MCF 10A (cell line): Measurements from ENCODE around the gene MSX1. TPM values are rescaled to one million over a fixed set of nuclear protein-coding genes. Genes with fewer than 3 reads are reported as not detected.
A peak's percentile ranks its signal among the peaks of the same experiment; 100 is the strongest.

ENCODE experiments used
- BruUV-seq: library from RNA; stranded (reverse); fragments of 400-500 nt; replicated peaks from 2 replicates; lab custom pipeline; 2021; lab: Mats Ljungman, UMichigan
- CTCF ChIA-PET: fragments of 300-600 bp; sonication (Branson Sonifier 250); formaldehyde crosslinking; extraction: SDS; loops from one replicate; lab custom pipeline; 2021; ENCODE audit warnings: antibody characterized with exemption, inconsistent platforms; lab: Yijun Ruan, JAX
- POLR2A ChIA-PET: fragments of 300-600, 350-650 bp; sonication (Branson Sonifier 250); formaldehyde crosslinking; extraction: SDS; loops from one replicate; lab custom pipeline; 2020; ENCODE audit warnings: antibody characterized with exemption, inconsistent platforms; lab: Yijun Ruan, JAX
- DNase-seq: peaks from one replicate; pipeline ENCODE4 v3.0.0-alpha.2; 2018; ENCODE audit not compliant: unreplicated experiment
- H3K27ac Mint-ChIP-seq: one replicate; pipeline ENCODE4 v1.8.0; 2022; ENCODE audit warnings: mild to moderate bottlenecking, low read depth, mixed read lengths; ENCODE audit not compliant: unreplicated experiment
- H3K27me3 Mint-ChIP-seq: one replicate; pipeline ENCODE4 v1.8.0; 2022; ENCODE audit warnings: mixed read lengths; ENCODE audit not compliant: insufficient read depth, unreplicated experiment
- H3K36me3 Mint-ChIP-seq: one replicate; pipeline ENCODE4 v1.8.0; 2022; ENCODE audit warnings: mild to moderate bottlenecking, moderate library complexity, mixed read lengths; ENCODE audit not compliant: insufficient read depth, unreplicated experiment
- H3K4me1 Mint-ChIP-seq: one replicate; pipeline ENCODE4 v1.8.0; 2022; ENCODE audit warnings: mixed read lengths; ENCODE audit not compliant: insufficient read depth, unreplicated experiment
- H3K4me3 Mint-ChIP-seq: one replicate; pipeline ENCODE4 v1.8.0; 2022; ENCODE audit warnings: mild to moderate bottlenecking, moderate library complexity, mixed read lengths; ENCODE audit not compliant: unreplicated experiment
- H3K9me3 Mint-ChIP-seq: one replicate; pipeline ENCODE4 v1.8.0; 2022; ENCODE audit warnings: mixed read lengths; ENCODE audit not compliant: unreplicated experiment
- CTCF ChIP-seq: fragments of 200-600 bp; IDR thresholded peaks from one replicate; pipeline ENCODE4 v1.8.0; 2022; ENCODE audit warnings: antibody characterized with exemption, mild to moderate bottlenecking; ENCODE audit not compliant: unreplicated experiment
- intact Hi-C: fragments of 100-400 bp; cut with micrococcal nuclease; formaldehyde crosslinking; loops from 2 replicates; pipeline ENCODE4 v1.14.1; 2022
- total RNA-seq: library from RNA; stranded (reverse); gene quantifications from 2 replicates; pipeline ENCODE4 v1.2.3, GENCODE V29; 2022

MSX1 gene
- total RNA-seq, 1 experiment from 2014 or later = 3.9 TPM

- intact Hi-C loops = no loop called here
- Mint-ChIP-seq H3K27me3 (peaks cover 26% of the 10 kb centered on the region), H3K4me1 (no peaks in the 10 kb centered on the region), H3K4me3 (no peak overlapping the region), H3K9me3 (no peaks in the 10 kb centered on the region), H3K36me3 (no peaks in the 10 kb centered on the region), H3K27ac (no peak overlapping the region)
- no TSS peak for BruUV-seq
- CTCF ChIA-PET = interaction anchor here (0.6 to 0.7 kb wide), 2 partner anchors 9 to 424 kb away, joined by 3 read pairs; no protein-coding TSS in a partner anchor
- POLR2A ChIA-PET = no interaction called here
- peak; percentile 7 for TF ChIP-seq CTCF
- DNase-seq = peak; percentile 18
Observed at GRCh38 chr4:4888695-4889094, 29.2 kb downstream of the MSX1 start.

DNA sequence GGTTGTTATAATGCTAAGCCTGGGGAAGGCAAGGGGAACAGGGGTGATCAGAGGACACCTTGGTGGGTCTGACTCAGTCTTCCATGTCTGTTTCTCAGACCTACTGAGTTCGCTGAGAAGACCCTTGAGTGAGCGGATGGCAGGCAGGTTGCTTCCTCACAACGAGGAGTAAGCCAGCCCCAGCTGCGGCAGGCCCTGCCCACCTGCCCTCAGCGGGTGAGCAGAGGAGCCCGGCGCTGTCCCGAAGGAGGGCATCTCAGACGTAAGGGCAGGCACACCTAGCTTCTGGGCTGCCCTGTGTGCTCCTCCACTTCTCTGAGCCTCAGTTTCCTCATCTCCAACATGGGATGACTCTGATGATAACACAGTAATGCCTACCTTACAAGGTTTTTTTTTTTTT, 30.3 kb downstream of the MSX1 start:
- Mint-ChIP-seq H3K27me3 (peaks cover 26% of the 10 kb centered on the region), H3K4me3 (no peak overlapping the region), H3K27ac (no peak overlapping the region), H3K36me3 (no peaks in the 10 kb centered on the region), H3K9me3 (no peaks in the 10 kb centered on the region), H3K4me1 (no peaks in the 10 kb centered on the region)
- no TSS peak for BruUV-seq
- intact Hi-C loops = no loop called here
- TF ChIP-seq CTCF = no peak
- ChIA-PET POLR2A (no interaction called here), CTCF (no interaction called here)
- DNase-seq = no peak

DNA sequence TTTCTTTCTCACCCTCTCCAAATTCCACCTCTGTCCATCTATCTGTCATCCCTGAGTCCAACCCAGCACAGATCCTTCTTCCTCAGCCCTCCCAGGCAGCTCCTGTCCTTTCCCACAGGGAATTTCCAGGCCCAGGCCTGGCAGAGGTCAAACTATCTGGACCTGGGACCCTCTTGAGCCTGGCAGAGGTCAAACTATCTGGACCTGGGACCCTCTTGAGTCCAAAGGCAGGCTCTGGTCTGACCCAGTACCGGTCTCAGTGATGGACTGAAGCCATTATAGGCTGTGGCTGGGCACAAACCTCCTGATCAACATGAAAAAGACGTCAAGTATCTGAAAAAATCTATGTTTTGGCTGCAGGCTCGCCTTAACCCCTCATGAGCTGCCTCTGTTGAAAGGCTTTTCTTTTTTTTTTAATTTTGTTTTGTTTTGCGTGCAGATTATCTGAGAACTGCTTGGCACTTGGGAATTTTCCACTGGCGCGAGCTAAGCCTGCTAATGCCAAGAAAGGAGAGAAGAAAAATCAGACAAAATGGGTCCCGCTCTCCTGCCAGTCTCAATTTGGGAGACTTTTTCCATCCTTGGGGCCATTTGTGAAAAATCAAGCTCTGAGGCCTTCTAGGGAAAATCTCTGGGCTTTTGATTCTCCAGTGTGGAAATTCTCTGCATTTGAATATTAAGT, 31.2 kb downstream of the MSX1 start:
- H3K27ac Mint-ChIP-seq = no peak overlapping the region
- CTCF ChIA-PET = interaction anchor here (1.3 kb wide), 1 partner anchor 16 kb away, joined by 3 read pairs; no protein-coding TSS in a partner anchor
- no peak for DNase-seq
- TF ChIP-seq CTCF = no peak
- H3K4me1 Mint-ChIP-seq = no peaks in the 10 kb centered on the region
- no TSS peak for BruUV-seq
- no peak overlapping the region for H3K4me3 Mint-ChIP-seq
- H3K9me3 Mint-ChIP-seq = no peaks in the 10 kb centered on the region
- POLR2A ChIA-PET = no interaction called here
- H3K27me3 Mint-ChIP-seq = peaks cover 26% of the 10 kb centered on the region
- no peaks in the 10 kb centered on the region for H3K36me3 Mint-ChIP-seq
- intact Hi-C loops = no loop called here

DNA sequence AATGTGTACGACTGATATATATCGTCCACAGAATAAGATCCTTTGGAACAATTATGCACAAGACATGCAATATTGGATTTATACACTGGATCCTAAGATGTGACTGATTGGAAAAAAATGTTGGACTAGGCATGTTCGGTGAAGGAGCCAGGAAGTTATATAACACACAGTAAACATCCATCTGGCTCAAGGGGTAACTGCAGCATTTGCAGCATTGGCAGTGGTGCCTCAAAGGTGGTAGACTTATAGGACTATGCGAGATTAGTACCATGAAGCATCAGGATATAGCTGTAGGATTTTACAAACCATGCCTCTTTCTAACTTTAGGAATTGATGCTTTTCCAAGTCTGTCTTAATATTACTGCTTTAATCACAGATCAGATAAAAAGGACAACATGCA, 34.3 kb downstream of the MSX1 start:
- Mint-ChIP-seq H3K36me3 (no peaks in the 10 kb centered on the region), H3K4me1 (no peaks in the 10 kb centered on the region), H3K9me3 (no peaks in the 10 kb centered on the region), H3K27me3 (no peaks in the 10 kb centered on the region), H3K4me3 (no peak overlapping the region), H3K27ac (no peak overlapping the region)
- intact Hi-C loops = no loop called here
- POLR2A ChIA-PET = no interaction called here
- no peak for TF ChIP-seq CTCF
- BruUV-seq = no TSS peak
- CTCF ChIA-PET = interaction anchor here (0.6 kb wide), 1 partner anchor 11 kb away, joined by 4 read pairs; no protein-coding TSS in a partner anchor
- no peak for DNase-seq
